Measurements from ENCODE around the gene BCKDHB. TPM values are rescaled to one million over a fixed set of nuclear protein-coding genes. Genes with fewer than 3 reads are reported as not detected.

The BCKDHB gene
- polyA plus RNA-seq, 2 of the 4 experiments (the other 2 are of a cell fraction), result 7.7 to 15.0 TPM

DNA sequence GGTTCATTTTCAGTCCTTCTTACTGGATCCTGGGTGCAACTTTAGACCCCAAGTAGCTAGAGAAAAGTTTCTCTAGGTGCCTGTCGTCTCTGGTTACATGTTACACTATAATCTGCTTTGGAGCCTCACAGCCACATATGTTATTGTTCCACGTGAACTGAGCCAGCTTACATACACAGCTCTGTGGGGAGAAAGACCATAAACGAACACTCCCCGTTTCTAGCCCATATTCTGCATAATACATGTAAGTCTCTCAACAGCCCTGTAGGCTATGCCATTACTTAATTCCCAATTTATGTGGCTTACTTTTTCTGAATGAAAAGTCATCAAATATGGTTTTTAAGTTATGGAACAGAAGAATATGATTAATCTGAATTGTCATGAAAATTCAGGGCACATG is 233.8 kb downstream of the BCKDHB start:
- no peak for DNase-seq (ENCODE audit: low read depth in 1 of 2, low spot score in 1 of 2)
- no peaks in the 10 kb centered on the region for H3K9me3 ChIP-seq
- ChIA-PET CTCF (no interaction called here), POLR2A (no interaction called here)
- H3K27ac ChIP-seq, result no peak overlapping the region
- no peak for ATAC-seq
- FAIRE-seq, result no peak
- 65% methylated on average over 4 of the region's 4 CpGs for WGBS (ENCODE audit: missing lambda C conversion rate)
- no peak overlapping the region for H3K4me2 ChIP-seq
- no peak for TF ChIP-seq MYC (IDR thresholded peaks at IDR 0.05; ENCODE audit: borderline replicate concordance, low read length)
- TF ChIP-seq RCOR1 (IDR thresholded peaks at IDR 0.05; ENCODE audit: low read depth, low read length), result no peak
- no peak for TF ChIP-seq GATA3 (IDR thresholded peaks at IDR 0.05; ENCODE audit: borderline replicate concordance)
- no peak for TF ChIP-seq KDM5A (IDR thresholded peaks at IDR 0.05)
- no peak for TF ChIP-seq HOXB5 (CRISPR knock-in tag; IDR thresholded peaks at IDR 0.05)
- TF ChIP-seq BHLHE40 (IDR thresholded peaks at IDR 0.05; ENCODE audit: low read depth, low read length), result no peak
- no peak for TF ChIP-seq CBX2 (IDR thresholded peaks at IDR 0.05; ENCODE audit: borderline replicate concordance, low read depth)
- TF ChIP-seq FOXS1 (CRISPR knock-in tag; IDR thresholded peaks at IDR 0.05), result no peak
- no peak for TF ChIP-seq KDM1A (IDR thresholded peaks at IDR 0.05; ENCODE audit: low read depth)
- no peak for TF ChIP-seq FOSL2 (IDR thresholded peaks at IDR 0.05)
- no peak for TF ChIP-seq FOSL2 (CRISPR knock-in tag; IDR thresholded peaks at IDR 0.05)
- TF ChIP-seq EHF (CRISPR knock-in tag; IDR thresholded peaks at IDR 0.05), result no peak
- TF ChIP-seq NPAS2 (CRISPR knock-in tag; IDR thresholded peaks at IDR 0.05; ENCODE audit: borderline replicate concordance), result no peak
- TF ChIP-seq ZNF302 (CRISPR knock-in tag; IDR thresholded peaks at IDR 0.05), result no peak
- TF ChIP-seq RARB (CRISPR knock-in tag; IDR thresholded peaks at IDR 0.05), result no peak
- no peak for TF ChIP-seq NFE2L2 (conservative IDR thresholded peaks at IDR 0.05; ENCODE audit: low read length)
- no peaks in the 10 kb centered on the region for H3K4me1 ChIP-seq
- no peak overlapping the region for H3K4me3 ChIP-seq

DNA sequence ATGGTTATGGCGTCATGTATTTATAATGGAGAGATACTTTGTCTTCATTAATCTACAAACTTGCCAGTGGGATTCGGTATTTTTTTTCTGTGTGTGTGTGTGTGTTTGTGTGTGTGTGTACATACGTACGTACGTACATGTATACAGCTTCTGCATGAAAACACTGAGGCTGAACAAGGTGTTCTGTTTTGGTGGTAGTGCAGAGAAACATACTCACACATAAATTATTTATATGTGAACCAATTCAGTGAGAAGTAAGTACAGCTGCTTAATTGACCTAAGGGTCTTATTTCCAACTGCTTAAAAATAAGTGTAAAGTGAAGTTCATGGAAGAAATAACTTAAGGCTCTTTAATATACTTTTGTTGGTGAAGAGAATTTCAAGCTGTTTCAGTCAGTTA is 234.2 kb downstream of the BCKDHB start:
- ATAC-seq (no peak), FAIRE-seq (no peak), DNase-seq (ENCODE audit: low read depth in 1 of 2, low spot score in 1 of 2) (no peak)
- TF ChIP-seq NPAS2 (CRISPR knock-in tag; IDR thresholded peaks at IDR 0.05; ENCODE audit: borderline replicate concordance) (no peak), RNF2 (IDR thresholded peaks at IDR 0.05; ENCODE audit: borderline replicate concordance, low read depth) (no peak), TFCP2L1 (CRISPR knock-in tag; IDR thresholded peaks at IDR 0.05) (no peak), TP53 (CRISPR knock-in tag; IDR thresholded peaks at IDR 0.05) (no peak), POLR2AphosphoS2 (conservative IDR thresholded peaks at IDR 0.05; ENCODE audit: low read length) (no peak)
- TF ChIP-seq, protein P1, sequence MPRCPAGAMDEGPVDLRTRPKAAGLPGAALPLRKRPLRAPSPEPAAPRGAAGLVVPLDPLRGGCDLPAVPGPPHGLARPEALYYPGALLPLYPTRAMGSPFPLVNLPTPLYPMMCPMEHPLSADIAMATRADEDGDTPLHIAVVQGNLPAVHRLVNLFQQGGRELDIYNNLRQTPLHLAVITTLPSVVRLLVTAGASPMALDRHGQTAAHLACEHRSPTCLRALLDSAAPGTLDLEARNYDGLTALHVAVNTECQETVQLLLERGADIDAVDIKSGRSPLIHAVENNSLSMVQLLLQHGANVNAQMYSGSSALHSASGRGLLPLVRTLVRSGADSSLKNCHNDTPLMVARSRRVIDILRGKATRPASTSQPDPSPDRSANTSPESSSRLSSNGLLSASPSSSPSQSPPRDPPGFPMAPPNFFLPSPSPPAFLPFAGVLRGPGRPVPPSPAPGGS (IDR thresholded peaks at IDR 0.05), result no peak
- ChIA-PET CTCF (no interaction called here), POLR2A (no interaction called here)
- no peak overlapping the region for H3K4me3 ChIP-seq
- no peaks in the 10 kb centered on the region for H3K4me1 ChIP-seq
- no peak overlapping the region for H3K27ac ChIP-seq
- H3K9me3 ChIP-seq, result no peaks in the 10 kb centered on the region
- H3K4me2 ChIP-seq, result no peak overlapping the region
- WGBS (ENCODE audit: missing lambda C conversion rate), result 73% methylated on average over 5 of the region's 5 CpGs

- POLR2A ChIA-PET, result no interaction called here
- ATAC-seq (no peak), FAIRE-seq (no peak), DNase-seq (ENCODE audit: low read depth in 1 of 2, low spot score in 1 of 2) (no peak)
- Histone ChIP-seq H3K4me3 (no peak overlapping the region), H3K27ac (no peak overlapping the region), H3K9me3 (no peaks in the 10 kb centered on the region), H3K4me1 (no peaks in the 10 kb centered on the region), H3K4me2 (no peak overlapping the region)
- CTCF ChIA-PET, result no interaction called here
- TF ChIP-seq TFCP2L1 (CRISPR knock-in tag; IDR thresholded peaks at IDR 0.05) (no peak), CHD2 (IDR thresholded peaks at IDR 0.05; ENCODE audit: low read length, partially characterized antibody) (no peak), ELK1 (IDR thresholded peaks at IDR 0.05; ENCODE audit: low read depth, low read length) (no peak), SREBF2 (IDR thresholded peaks at IDR 0.05) (no peak), MAZ (IDR thresholded peaks at IDR 0.05; ENCODE audit: borderline replicate concordance, low read depth, low read length) (no peak), MYC (IDR thresholded peaks at IDR 0.05; ENCODE audit: borderline replicate concordance, low read length) (no peak), BHLHE40 (IDR thresholded peaks at IDR 0.05; ENCODE audit: low read depth, low read length) (no peak)
- WGBS (ENCODE audit: missing lambda C conversion rate), result 33% methylated on average over 4 of the region's 4 CpGs
Observed at GRCh38 chr6:80341330-80341729, 234.9 kb downstream of the BCKDHB start.

All from A549 (cell line).